GM12801 (cell line): ENCODE results near the gene HSFX1.
"Not testable (repeated sequence)": the region's sequence is repeated elsewhere in the genome, so short reads cannot be mapped to it uniquely, and the experiment has no call there.

Source experiments
- TF ChIP-seq, protein P1 (sequence below): IDR thresholded peaks from one replicate; pipeline ENCODE4 v1.5.1; 2011; ENCODE audit warnings: control low read depth; ENCODE audit not compliant: insufficient read length; ENCODE audit errors: extremely low read depth

The HSFX1 gene, protein sequence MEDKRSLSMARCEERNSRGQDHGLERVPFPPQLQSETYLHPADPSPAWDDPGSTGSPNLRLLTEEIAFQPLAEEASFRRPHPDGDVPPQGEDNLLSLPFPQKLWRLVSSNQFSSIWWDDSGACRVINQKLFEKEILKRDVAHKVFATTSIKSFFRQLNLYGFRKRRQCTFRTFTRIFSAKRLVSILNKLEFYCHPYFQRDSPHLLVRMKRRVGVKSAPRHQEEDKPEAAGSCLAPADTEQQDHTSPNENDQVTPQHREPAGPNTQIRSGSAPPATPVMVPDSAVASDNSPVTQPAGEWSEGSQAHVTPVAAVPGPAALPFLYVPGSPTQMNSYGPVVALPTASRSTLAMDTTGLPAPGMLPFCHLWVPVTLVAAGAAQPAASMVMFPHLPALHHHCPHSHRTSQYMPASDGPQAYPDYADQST

DNA sequence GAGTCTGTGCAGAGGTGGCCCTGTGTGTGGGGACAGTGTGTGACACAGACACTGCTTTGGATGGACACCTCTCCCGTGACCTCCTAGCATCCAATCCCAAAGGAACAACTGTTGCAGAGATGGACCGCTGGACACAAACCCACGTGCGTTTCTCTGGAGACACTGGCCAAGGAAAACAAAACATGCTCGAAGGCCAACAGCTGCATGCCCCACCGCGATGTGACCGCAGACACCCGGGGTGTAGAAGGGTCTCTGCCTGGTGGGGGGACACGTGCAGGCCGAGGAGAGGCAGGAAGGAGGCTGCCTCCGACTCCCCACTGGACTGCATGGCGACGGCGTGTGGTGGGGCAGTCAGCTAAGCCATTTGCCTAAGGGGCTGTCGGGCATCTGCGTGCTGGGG lies at the start of gene HSFX1:
Gene HSFX1, plus strand, starts transcription at position 301 of the 400 bp plus-strand sequence. CDS start 614 bp downstream, outside the sequence.
- TF ChIP-seq, protein P1, sequence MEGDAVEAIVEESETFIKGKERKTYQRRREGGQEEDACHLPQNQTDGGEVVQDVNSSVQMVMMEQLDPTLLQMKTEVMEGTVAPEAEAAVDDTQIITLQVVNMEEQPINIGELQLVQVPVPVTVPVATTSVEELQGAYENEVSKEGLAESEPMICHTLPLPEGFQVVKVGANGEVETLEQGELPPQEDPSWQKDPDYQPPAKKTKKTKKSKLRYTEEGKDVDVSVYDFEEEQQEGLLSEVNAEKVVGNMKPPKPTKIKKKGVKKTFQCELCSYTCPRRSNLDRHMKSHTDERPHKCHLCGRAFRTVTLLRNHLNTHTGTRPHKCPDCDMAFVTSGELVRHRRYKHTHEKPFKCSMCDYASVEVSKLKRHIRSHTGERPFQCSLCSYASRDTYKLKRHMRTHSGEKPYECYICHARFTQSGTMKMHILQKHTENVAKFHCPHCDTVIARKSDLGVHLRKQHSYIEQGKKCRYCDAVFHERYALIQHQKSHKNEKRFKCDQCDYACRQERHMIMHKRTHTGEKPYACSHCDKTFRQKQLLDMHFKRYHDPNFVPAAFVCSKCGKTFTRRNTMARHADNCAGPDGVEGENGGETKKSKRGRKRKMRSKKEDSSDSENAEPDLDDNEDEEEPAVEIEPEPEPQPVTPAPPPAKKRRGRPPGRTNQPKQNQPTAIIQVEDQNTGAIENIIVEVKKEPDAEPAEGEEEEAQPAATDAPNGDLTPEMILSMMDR: not testable (repeated sequence)

DNA sequence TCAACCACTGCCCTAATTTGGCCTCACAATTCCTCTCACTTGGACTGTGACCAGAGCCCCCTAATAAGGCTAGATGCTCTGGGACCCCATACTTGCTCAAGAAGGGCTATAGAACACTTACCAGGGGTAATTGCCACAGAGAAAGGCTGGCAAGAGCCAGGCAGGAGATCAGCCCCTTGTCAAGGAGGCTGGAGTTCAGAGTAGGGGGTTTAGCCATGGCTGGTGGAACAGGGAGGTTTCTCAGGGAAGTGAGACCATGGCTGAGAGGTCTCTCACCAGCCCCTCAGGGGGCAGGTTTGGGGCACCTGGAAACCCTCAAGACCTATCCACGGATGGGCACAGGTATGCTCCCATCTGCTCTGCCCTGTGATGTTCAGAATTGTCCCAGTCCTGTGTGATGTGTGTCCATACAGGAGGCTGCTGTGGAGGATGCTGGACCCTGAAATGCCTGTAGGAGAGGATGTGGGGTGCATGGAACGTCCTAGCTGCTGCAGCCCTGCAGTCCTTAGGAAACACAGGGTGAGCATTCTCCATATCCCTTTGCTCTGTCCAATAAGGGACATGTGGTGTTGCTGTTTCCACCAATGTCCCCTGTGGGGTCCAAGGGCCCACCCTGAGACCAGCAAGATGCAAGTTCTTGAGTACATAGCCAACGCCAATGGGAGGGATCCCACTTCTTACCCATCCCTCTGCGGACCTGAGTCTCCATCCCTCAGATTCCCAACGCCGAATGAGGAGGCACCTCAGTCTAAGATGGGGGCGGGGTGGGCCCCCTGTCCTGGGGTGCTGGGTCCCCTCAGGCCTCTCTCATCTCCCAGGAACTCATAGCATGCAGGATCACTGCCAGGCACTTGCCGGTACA lies 16.4 kb upstream of the HSFX1 start:
- TF ChIP-seq, protein P1: no peak

DNA sequence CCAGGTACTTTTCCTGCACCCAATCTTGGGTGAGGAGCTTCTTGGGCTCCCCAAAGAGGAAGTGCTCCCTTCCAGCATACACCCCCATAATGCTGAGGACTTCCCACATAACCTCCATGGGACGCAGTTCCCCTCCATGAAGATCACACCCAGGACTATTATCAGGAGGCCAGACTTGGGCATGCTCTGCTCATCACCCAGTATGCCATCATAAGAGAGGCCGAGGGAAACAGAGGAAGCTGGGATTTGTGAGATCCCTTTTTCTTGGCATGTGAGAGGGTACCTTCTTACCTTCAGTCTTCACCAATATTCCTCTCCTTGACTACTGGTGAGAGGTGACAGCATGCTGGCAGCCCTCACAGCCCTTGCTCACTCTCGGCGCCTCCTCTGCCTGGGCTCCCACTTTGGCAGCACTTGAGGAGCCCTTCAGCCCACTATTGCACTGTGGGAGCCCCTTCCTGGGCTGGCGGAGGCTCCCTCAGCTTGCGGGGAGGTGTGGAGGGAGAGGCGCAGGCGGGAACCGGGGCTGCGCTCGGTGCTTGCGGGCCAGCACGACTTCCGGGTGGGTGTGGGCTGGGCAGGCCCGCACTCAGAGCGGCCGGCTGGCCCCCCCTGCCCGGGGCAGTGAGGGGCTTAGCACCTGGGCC lies 15.7 kb upstream of the HSFX1 start:
- TF ChIP-seq, protein P1: no peak

DNA sequence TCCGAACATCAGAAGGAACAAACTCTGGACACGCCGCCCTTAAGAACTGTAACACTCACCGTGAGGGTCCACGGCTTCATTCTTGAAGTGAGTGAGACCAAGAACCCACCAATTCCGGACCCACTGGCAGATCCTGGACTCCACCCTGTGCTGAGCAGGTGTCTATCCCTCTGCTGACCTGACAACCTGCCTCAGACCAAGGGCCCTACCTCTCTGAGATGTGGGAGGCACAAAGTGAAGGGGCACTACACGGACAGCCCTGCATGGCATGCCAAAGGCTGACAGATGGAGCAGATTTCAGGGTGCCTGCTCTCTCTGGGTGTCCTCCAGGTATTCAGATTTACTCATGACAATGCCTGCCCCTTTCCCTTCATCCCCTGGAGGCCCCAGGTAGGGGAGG lies 14.0 kb upstream of the HSFX1 start:
- TF ChIP-seq, protein P1: no peak

DNA sequence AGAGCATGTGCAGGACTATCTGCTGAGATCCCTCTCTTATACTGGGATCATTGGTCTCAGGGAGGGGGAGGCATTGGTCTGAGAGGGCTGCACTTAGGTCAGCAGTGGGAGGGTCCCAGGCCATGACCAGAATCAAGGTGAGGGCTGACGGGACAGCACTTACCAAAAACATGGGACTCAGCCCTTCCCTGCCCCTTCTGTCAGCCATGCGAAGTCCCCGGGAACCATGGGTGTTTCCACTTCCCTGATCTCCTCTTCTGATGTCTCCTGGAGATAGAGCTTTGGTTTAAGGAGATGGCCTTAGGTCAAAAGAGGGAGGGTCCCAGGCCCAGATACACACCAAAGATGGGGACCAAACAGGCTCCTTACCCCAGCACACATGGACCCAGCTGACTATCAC lies 12.9 kb upstream of the HSFX1 start:
- TF ChIP-seq, protein P1: no peak

DNA sequence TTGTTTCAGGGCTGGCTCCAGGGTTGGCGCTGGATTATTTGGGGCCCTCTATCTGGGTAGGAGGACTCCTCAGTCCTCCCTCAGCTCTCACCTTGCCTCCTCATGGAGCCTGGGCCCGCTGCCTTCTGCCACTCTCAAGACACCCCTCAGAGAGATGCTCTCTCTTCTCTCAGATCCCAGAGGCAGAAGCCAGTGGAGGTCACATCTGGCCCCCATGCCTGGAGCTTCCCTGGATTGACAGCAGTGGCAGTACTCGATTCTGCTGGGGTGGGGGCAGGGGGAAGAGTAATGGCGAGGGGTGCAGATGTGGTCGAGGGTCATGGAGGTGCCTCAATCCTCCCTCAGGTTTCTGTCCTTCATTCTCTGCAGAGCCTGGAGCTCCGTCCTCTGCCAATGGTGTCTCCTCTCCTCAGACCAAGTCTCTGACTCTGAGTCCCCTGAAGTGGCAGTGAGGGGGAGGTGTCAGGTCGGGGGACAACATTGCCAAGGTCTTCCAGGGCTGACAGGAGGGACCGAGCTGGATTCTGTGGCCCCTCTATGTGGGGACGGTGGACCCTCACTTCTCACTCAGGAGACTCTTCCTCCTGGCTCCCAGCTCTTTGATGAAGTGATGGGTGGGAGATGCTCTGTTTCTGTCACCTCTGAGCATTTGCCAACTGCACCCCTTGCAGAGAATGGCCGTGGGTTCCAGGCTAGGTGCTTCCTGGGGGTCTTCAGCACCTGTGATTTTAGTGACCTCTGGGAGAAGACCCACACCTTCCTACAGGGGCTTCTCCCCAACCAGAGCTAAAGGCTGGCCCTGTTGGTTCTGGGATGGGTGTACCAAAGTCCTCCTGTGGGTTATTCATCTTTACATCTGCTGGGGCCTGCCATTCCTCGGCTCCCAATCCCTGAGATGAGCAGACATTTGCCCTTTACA lies 10.9 kb upstream of the HSFX1 start:
- TF ChIP-seq, protein P1: no peak
